ENCODE measurements around the gene CLCN4.

Gene CLCN4

DNA sequence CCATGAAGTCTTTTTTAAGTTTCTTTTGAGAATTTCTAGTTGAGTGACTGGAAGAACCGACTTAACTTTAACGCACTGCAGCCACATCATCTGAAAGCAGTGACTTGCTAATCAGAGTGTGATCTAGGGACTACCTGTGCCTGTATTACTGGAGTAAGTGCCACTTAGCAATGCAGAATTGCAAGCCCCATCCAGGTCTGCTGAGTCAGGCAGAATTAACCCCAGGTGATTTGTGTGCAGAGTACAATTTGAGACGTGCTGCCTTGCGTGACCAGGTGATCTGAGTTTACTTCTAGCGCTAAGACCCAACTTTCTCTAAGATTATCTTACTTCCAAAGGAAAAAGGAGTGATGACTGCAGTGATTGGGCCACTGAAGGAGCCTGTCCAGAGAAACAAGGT, 85.3 kb downstream of the CLCN4 start:
- Mint-ChIP-seq H3K9me3 (peaks cover 41% of the 10 kb centered on the region), H3K27ac (peak overlapping the region; percentile 25), H3K27me3 (ENCODE audit: low read depth, poor library complexity) (peaks cover 3% of the 10 kb centered on the region), H3K36me3 (ENCODE audit: low read depth) (peaks cover 4% of the 10 kb centered on the region), H3K4me3 (no peak overlapping the region), H3K4me1 (peaks cover 20% of the 10 kb centered on the region)
- no peak for DNase-seq
- TF ChIP-seq, protein P1, sequence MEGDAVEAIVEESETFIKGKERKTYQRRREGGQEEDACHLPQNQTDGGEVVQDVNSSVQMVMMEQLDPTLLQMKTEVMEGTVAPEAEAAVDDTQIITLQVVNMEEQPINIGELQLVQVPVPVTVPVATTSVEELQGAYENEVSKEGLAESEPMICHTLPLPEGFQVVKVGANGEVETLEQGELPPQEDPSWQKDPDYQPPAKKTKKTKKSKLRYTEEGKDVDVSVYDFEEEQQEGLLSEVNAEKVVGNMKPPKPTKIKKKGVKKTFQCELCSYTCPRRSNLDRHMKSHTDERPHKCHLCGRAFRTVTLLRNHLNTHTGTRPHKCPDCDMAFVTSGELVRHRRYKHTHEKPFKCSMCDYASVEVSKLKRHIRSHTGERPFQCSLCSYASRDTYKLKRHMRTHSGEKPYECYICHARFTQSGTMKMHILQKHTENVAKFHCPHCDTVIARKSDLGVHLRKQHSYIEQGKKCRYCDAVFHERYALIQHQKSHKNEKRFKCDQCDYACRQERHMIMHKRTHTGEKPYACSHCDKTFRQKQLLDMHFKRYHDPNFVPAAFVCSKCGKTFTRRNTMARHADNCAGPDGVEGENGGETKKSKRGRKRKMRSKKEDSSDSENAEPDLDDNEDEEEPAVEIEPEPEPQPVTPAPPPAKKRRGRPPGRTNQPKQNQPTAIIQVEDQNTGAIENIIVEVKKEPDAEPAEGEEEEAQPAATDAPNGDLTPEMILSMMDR (IDR thresholded peaks at IDR 0.05) = no peak

DNA sequence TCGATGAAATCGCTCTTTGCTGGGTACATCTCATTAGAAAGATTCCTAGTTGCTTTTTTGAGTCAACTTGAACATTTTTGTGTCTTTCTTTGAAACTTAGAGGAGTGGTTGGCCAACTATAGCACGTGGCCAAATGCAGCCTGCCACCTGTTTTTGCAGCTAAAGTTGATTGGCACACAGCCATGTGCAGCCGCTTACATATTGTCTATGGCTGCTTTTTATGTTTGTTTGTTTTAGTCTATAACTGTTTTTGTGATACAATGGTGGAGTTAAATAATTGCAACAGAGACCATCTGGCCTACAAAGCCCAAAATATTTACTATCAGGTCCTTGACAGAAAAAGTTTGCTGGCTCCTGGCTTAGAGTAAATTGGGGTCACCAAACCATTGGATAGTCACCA, 86.3 kb downstream of the CLCN4 start:
- Mint-ChIP-seq H3K4me3 (no peak overlapping the region), H3K27me3 (ENCODE audit: low read depth, poor library complexity) (peaks cover 3% of the 10 kb centered on the region), H3K36me3 (ENCODE audit: low read depth) (no peaks in the 10 kb centered on the region), H3K4me1 (peaks cover 20% of the 10 kb centered on the region), H3K9me3 (peaks cover 33% of the 10 kb centered on the region), H3K27ac (no peak overlapping the region)
- TF ChIP-seq, protein P1 (IDR thresholded peaks at IDR 0.05) = no peak
- DNase-seq = no peak

DNA sequence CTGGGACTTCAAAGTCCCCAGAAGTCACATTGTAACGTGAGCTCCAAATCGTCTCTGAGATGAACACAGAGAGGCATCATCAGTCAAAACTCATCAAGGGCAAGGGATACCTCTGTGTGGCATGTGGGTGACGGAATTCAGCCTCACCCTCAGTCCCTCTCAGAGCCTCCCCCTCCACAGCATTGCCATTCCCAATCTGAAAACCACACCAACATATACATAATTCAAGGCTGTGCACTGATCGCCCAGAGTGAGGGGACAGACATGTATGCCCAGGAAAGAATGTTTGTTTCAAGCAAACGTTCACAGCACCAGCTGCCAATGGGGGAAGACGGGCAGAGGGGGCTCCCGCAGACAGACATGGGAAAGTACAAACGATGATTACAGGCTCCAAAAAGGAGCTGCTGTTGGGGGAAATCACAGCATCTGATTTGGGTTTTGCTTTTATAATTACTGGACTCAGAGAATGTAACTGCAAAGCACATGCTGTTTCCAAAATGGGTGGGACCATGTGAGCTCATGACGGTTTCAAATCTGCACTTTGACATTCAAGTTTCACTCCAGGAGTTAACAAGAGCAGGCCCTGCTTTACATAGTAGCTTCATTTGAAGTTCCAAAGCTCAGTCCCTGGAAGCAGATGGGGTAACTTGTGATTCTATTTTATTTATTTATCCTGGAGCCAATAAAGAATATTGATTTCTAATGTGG, 88.3 kb downstream of the CLCN4 start:
- peaks cover 33% of the 10 kb centered on the region for H3K9me3 Mint-ChIP-seq
- H3K4me3 Mint-ChIP-seq = no peak overlapping the region
- no peak for DNase-seq
- H3K27ac Mint-ChIP-seq = no peak overlapping the region
- peaks cover 20% of the 10 kb centered on the region for H3K4me1 Mint-ChIP-seq
- H3K27me3 Mint-ChIP-seq (ENCODE audit: low read depth, poor library complexity) = peaks cover 3% of the 10 kb centered on the region
- TF ChIP-seq, protein P1 (IDR thresholded peaks at IDR 0.05) = no peak
- H3K36me3 Mint-ChIP-seq (ENCODE audit: low read depth) = no peaks in the 10 kb centered on the region

DNA sequence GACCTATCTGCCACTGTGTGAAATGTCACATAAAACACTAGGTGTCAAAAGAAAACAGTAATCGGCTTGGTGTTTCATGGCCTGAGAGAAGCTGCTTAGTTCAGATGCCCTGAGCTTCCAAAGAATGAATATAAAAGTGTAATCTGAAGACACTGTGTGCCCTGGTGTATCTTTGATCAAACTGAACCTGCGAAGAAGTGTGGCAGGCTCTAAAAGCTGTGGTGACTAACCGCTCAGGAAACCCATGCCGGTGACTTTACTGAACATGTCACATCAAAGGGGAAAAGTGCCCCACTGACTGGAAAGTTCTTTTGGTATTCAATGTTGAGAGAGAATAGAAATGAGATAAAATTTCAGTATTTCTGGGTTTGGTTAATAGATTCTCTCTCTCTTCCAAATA, 89.1 kb downstream of the CLCN4 start:
- Mint-ChIP-seq H3K9me3 (peaks cover 27% of the 10 kb centered on the region), H3K4me1 (peaks cover 20% of the 10 kb centered on the region)

DNA sequence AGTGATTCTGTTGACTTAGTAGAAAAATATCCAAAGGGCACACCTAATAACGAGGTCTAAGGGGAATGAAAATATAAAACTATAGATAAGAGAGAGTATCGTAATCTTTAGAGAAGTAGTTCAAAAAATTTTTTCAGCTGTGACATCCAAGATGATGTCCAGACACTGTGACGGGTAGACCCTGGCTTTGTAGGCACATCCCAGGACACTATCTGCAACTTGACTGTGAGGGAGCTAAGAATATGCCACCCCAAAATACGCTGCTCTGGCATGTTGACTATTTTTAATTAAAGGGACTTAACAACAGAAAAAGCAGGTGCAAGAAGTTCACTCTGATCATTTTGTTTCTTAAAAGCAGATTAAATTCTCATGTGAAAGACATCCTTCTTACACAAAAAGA, 89.5 kb downstream of the CLCN4 start:
- Mint-ChIP-seq H3K9me3 (peaks cover 29% of the 10 kb centered on the region), H3K4me1 (peaks cover 20% of the 10 kb centered on the region), H3K4me3 (no peak overlapping the region), H3K27me3 (ENCODE audit: low read depth, poor library complexity) (no peaks in the 10 kb centered on the region), H3K27ac (no peak overlapping the region), H3K36me3 (ENCODE audit: low read depth) (no peaks in the 10 kb centered on the region)
- TF ChIP-seq, protein P1 (IDR thresholded peaks at IDR 0.05) = no peak
- no peak for DNase-seq

More for the DNA sequence above, 89.1 kb downstream of the CLCN4 start:
- no peak for DNase-seq
- no peak overlapping the region for H3K4me3 Mint-ChIP-seq
- H3K36me3 Mint-ChIP-seq (ENCODE audit: low read depth) = no peaks in the 10 kb centered on the region
- H3K27me3 Mint-ChIP-seq (ENCODE audit: low read depth, poor library complexity) = peaks cover 3% of the 10 kb centered on the region
- H3K27ac Mint-ChIP-seq = no peak overlapping the region
- TF ChIP-seq, protein P1 (IDR thresholded peaks at IDR 0.05) = no peak

DNA sequence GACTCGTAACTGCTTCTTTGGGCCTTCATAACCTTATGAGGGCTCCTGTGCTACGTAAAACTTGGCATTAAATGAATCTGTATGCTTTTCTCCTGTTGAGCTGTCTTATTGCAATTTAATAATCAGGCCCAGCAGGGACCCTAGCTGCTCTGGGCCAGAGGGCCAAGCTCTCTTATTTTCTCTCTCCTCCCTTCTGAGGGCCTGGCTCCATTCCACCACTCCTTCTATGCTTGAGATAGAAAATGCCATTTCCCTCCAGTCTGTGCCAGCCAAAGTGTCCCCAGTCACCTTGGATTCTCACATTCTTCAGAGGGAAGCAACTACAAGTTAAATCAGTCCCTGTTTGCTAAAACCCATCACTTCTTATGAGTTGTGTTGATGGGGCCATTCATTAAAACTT, 90.1 kb downstream of the CLCN4 start:
- H3K4me1 Mint-ChIP-seq = peaks cover 20% of the 10 kb centered on the region

More for the DNA sequence above, 90.1 kb downstream of the CLCN4 start:
- Mint-ChIP-seq H3K27ac (no peak overlapping the region), H3K4me3 (no peak overlapping the region), H3K27me3 (ENCODE audit: low read depth, poor library complexity) (no peaks in the 10 kb centered on the region), H3K36me3 (ENCODE audit: low read depth) (no peaks in the 10 kb centered on the region), H3K9me3 (peaks cover 30% of the 10 kb centered on the region)
- no peak for DNase-seq
- TF ChIP-seq, protein P1 (IDR thresholded peaks at IDR 0.05) = no peak

Measured in nephron progenitor cell (in vitro differentiated cells).